Neural crest cell (in vitro differentiated cells): ENCODE measurements around the gene PLEKHO2. TPM values are rescaled to one million over a fixed set of nuclear protein-coding genes. Genes with fewer than 3 reads are reported as not detected.

Experiments used
- DNase-seq: peaks from one replicate; pipeline ENCODE4 v3.0.0; 2021; ENCODE audit warnings: low read depth, mixed read lengths, low spot score
- H3K27ac Mint-ChIP-seq: one replicate; pipeline ENCODE4 v1.8.0; 2021; ENCODE audit warnings: mild to moderate bottlenecking, mixed read lengths; ENCODE audit not compliant: unreplicated experiment
- H3K27me3 Mint-ChIP-seq: 2 replicates; pipeline ENCODE4 v1.8.0; 2021; ENCODE audit warnings: low read depth, mild to moderate bottlenecking, mixed read lengths
- H3K36me3 Mint-ChIP-seq: 2 replicates; pipeline ENCODE4 v1.8.0; 2021; ENCODE audit warnings: low read depth, mild to moderate bottlenecking, mixed read lengths
- H3K4me1 Mint-ChIP-seq: 2 replicates; pipeline ENCODE4 v1.8.0; 2021; ENCODE audit warnings: mixed read lengths
- H3K4me3 Mint-ChIP-seq: one replicate; pipeline ENCODE4 v1.8.0; 2021; ENCODE audit warnings: mild to moderate bottlenecking, mixed read lengths
- H3K9me3 Mint-ChIP-seq: 2 replicates; pipeline ENCODE4 v1.8.0; 2021; ENCODE audit warnings: mixed read lengths
- total RNA-seq: library from RNA; stranded (reverse); gene quantifications from 2 replicates; pipeline ENCODE4 v1.2.1, GENCODE V29; 2021
- TF ChIP-seq, protein P1 (sequence below): fragments of 200-600 bp; sonication (generic); conservative IDR thresholded peaks from 2 replicates; pipeline ENCODE4 v1.5.0; 2021; ENCODE audit warnings: antibody characterized with exemption, mild to moderate bottlenecking

PLEKHO2 gene
- total RNA-seq, 1 donor from 2014 or later = 18.2 TPM

GRCh38 chr15:64902863-64903262 lies 61.1 kb downstream of the PLEKHO2 start:
- H3K4me1 Mint-ChIP-seq = peaks cover 17% of the 10 kb centered on the region

DNA sequence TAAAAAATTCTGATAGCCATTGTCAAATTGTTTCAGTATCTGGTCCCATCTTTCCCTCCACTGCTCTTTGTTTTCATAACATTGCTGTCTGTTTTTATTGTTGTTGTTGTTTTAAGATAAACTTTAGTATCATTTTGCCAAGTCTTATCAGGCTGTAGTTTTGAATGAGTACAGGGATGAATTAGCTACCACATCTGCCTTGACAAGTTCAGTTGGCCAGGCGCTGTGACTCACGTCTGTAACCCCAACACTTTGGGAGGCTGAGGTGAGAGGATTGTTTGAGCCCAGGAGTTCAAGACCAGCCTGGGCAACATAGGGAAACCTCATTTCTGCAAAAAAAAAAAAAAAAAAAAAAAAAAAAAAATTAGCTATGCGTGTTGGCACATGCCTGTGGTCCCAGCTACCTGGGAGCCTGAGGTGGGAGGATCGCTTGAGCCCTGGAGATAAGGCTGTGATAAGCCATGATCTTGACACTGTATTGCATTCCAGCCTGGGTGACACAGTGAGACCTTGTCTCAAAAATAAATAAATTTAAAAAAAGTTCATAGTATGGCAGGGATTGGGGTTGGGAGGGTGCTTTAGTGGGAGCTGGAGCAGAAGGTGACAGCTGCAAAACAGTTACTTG lies 61.7 kb downstream of the PLEKHO2 start:
- Mint-ChIP-seq H3K27me3 (no peaks in the 10 kb centered on the region), H3K4me1 (peaks cover 17% of the 10 kb centered on the region), H3K36me3 (peaks cover 6% of the 10 kb centered on the region), H3K4me3 (no peak overlapping the region), H3K27ac (no peak overlapping the region), H3K9me3 (peaks cover 12% of the 10 kb centered on the region)
- no peak for DNase-seq
- TF ChIP-seq, protein P1, sequence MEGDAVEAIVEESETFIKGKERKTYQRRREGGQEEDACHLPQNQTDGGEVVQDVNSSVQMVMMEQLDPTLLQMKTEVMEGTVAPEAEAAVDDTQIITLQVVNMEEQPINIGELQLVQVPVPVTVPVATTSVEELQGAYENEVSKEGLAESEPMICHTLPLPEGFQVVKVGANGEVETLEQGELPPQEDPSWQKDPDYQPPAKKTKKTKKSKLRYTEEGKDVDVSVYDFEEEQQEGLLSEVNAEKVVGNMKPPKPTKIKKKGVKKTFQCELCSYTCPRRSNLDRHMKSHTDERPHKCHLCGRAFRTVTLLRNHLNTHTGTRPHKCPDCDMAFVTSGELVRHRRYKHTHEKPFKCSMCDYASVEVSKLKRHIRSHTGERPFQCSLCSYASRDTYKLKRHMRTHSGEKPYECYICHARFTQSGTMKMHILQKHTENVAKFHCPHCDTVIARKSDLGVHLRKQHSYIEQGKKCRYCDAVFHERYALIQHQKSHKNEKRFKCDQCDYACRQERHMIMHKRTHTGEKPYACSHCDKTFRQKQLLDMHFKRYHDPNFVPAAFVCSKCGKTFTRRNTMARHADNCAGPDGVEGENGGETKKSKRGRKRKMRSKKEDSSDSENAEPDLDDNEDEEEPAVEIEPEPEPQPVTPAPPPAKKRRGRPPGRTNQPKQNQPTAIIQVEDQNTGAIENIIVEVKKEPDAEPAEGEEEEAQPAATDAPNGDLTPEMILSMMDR = no peak

More at GRCh38 chr15:64902863-64903262, 61.1 kb downstream of the PLEKHO2 start:
- TF ChIP-seq, protein P1 = no peak
- H3K36me3 Mint-ChIP-seq = peaks cover 6% of the 10 kb centered on the region
- no peak overlapping the region for H3K4me3 Mint-ChIP-seq
- no peak for DNase-seq
- H3K27ac Mint-ChIP-seq = no peak overlapping the region
- peaks cover 12% of the 10 kb centered on the region for H3K9me3 Mint-ChIP-seq
- H3K27me3 Mint-ChIP-seq = no peaks in the 10 kb centered on the region

DNA sequence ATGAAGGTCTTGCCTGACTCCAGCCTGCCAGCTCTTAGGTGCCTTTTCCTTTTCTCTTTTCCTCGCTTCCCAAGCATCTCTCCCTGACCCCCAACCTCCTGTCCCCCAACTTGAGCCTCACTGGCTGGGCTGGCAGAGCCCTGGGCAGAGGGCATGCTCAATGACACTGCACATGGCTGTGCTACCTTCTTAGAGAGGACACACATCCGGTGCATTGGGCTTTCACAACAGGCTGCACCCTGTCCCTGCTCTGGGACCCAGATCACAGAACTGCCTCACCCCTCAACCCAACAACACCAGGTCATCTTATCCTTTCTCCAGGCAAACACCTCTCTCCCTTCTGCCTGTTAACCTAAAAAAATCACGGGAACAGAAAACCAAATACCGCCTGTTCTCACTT lies 62.5 kb downstream of the PLEKHO2 start:
- peaks cover 19% of the 10 kb centered on the region for H3K4me1 Mint-ChIP-seq
- no peak overlapping the region for H3K27ac Mint-ChIP-seq
- peaks cover 6% of the 10 kb centered on the region for H3K36me3 Mint-ChIP-seq
- no peaks in the 10 kb centered on the region for H3K27me3 Mint-ChIP-seq
- TF ChIP-seq, protein P1 = no peak
- DNase-seq = no peak
- H3K9me3 Mint-ChIP-seq = peaks cover 12% of the 10 kb centered on the region
- no peak overlapping the region for H3K4me3 Mint-ChIP-seq

DNA sequence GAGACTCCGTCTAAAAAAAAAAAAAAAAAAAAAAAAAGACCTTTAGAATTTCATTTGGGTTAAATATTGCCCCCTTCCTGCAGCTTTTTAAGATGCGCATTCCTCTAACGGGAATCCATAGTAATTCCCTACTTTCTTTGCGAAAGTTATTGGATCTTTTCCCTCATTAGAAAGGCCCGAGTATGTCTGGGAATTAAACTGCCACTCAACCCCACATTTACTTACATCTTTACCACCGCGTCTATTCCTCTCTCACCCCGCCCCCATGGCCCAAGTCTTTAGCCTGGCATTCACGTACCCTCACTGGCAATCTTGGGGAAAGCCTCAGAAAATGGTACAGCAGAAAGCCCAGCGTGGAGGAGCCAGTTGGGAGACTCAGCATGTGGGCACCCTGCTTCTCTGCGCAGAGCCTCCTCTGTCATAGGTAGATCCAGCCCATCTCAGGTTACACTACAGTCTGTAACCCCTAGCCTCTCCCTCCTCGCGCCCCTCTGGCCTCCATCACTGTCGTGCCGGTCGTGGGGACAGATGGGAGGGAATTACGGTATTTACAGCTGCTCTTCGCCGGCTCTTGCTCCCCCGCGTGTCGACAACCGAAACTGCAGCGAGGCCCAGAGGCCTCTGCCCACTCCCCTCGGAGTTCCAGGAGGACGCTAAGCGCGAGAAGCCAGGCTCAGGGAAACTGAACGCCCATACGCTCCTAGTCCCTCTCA lies 63.6 kb downstream of the PLEKHO2 start:
- peak; percentile 83 for DNase-seq
- H3K4me1 Mint-ChIP-seq = peaks cover 19% of the 10 kb centered on the region
- peak overlapping the region; percentile 81 for H3K27ac Mint-ChIP-seq
- TF ChIP-seq, protein P1 = peak; percentile 83
- H3K9me3 Mint-ChIP-seq = peaks cover 12% of the 10 kb centered on the region
- peaks cover 6% of the 10 kb centered on the region for H3K36me3 Mint-ChIP-seq
- H3K4me3 Mint-ChIP-seq = peak overlapping the region; percentile 80
- H3K27me3 Mint-ChIP-seq = no peaks in the 10 kb centered on the region

- DNase-seq = no peak
- Mint-ChIP-seq H3K27ac (peak overlapping the region; percentile 7), H3K4me3 (no peak overlapping the region), H3K9me3 (peaks cover 9% of the 10 kb centered on the region), H3K36me3 (peaks cover 6% of the 10 kb centered on the region), H3K27me3 (peaks cover 3% of the 10 kb centered on the region), H3K4me1 (peaks cover 21% of the 10 kb centered on the region)
- TF ChIP-seq, protein P1 = no peak
Measured at GRCh38 chr15:64905941-64906340, 64.2 kb downstream of the PLEKHO2 start.
